ENCODE data around the gene ANKRD10.

ANKRD10 gene

GRCh38 chr13:110944121-110944967 lies 29.5 kb upstream of the ANKRD10 start:
- Histone ChIP-seq H3K27me3 (ENCODE audit: insufficient read depth, insufficient read length) (no peaks in the 10 kb centered on the region), H3K36me3 (ENCODE audit: insufficient read depth, insufficient read length, low read length) (no peaks in the 10 kb centered on the region), H3K9me3 (ENCODE audit: insufficient read depth, low read length) (no peaks in the 10 kb centered on the region), H3K9ac (ENCODE audit: insufficient read length, low read depth) (no peak overlapping the region), H3K4me3 (ENCODE audit: insufficient read length, low read depth) (no peak overlapping the region), H3K4me1 (ENCODE audit: insufficient read depth, insufficient read length) (no peaks in the 10 kb centered on the region)
- DNase-seq (ENCODE audit: low read depth, low spot score) = no peak
- TF ChIP-seq YY1 (IDR thresholded peaks at IDR 0.05; ENCODE audit: insufficient read depth, insufficient read length) (no peak), SUZ12 (IDR thresholded peaks at IDR 0.05; ENCODE audit: extremely low read depth, insufficient read depth, insufficient read length) (no peak), ZNF274 (IDR thresholded peaks at IDR 0.05; ENCODE audit: low read depth, low read length) (no peak)

- Histone ChIP-seq H3K4me1 (ENCODE audit: insufficient read depth, insufficient read length) (no peaks in the 10 kb centered on the region), H3K27me3 (ENCODE audit: insufficient read depth, insufficient read length) (no peaks in the 10 kb centered on the region), H3K4me3 (ENCODE audit: insufficient read length, low read depth) (no peak overlapping the region), H3K36me3 (ENCODE audit: insufficient read depth, insufficient read length, low read length) (no peaks in the 10 kb centered on the region), H3K9ac (ENCODE audit: insufficient read length, low read depth) (no peak overlapping the region), H3K9me3 (ENCODE audit: insufficient read depth, low read length) (no peaks in the 10 kb centered on the region)
- TF ChIP-seq YY1 (IDR thresholded peaks at IDR 0.05; ENCODE audit: insufficient read depth, insufficient read length) = no peak
- no peak for TF ChIP-seq SUZ12 (IDR thresholded peaks at IDR 0.05; ENCODE audit: extremely low read depth, insufficient read depth, insufficient read length)
- no peak for TF ChIP-seq ZNF274 (IDR thresholded peaks at IDR 0.05; ENCODE audit: low read depth, low read length)
- DNase-seq (ENCODE audit: low read depth, low spot score) = no peak
Measured at GRCh38 chr13:110942248-110942981, 27.5 kb upstream of the ANKRD10 start.

- no peaks in the 10 kb centered on the region for H3K27me3 ChIP-seq (ENCODE audit: insufficient read depth, insufficient read length)
- H3K36me3 ChIP-seq (ENCODE audit: insufficient read depth, insufficient read length, low read length) = no peaks in the 10 kb centered on the region
- no peaks in the 10 kb centered on the region for H3K4me1 ChIP-seq (ENCODE audit: insufficient read depth, insufficient read length)
- DNase-seq (ENCODE audit: low read depth, low spot score) = no peak
- H3K4me3 ChIP-seq (ENCODE audit: insufficient read length, low read depth) = no peak overlapping the region
- H3K9ac ChIP-seq (ENCODE audit: insufficient read length, low read depth) = no peak overlapping the region
- peaks cover 9% of the 10 kb centered on the region for H3K9me3 ChIP-seq (ENCODE audit: insufficient read depth, low read length)
- TF ChIP-seq YY1 (IDR thresholded peaks at IDR 0.05; ENCODE audit: insufficient read depth, insufficient read length) = no peak
- TF ChIP-seq SUZ12 (IDR thresholded peaks at IDR 0.05; ENCODE audit: extremely low read depth, insufficient read depth, insufficient read length) = no peak
- no peak for TF ChIP-seq ZNF274 (IDR thresholded peaks at IDR 0.05; ENCODE audit: low read depth, low read length)
Measured at GRCh38 chr13:110938662-110939421, 24.0 kb upstream of the ANKRD10 start.

- no peak overlapping the region for H3K9ac ChIP-seq (ENCODE audit: insufficient read length, low read depth)
- H3K9me3 ChIP-seq (ENCODE audit: insufficient read depth, low read length) = peaks cover 20% of the 10 kb centered on the region
- no peak overlapping the region for H3K4me3 ChIP-seq (ENCODE audit: insufficient read length, low read depth)
- H3K27me3 ChIP-seq (ENCODE audit: insufficient read depth, insufficient read length) = no peaks in the 10 kb centered on the region
- DNase-seq (ENCODE audit: low read depth, low spot score) = no peak
- H3K4me1 ChIP-seq (ENCODE audit: insufficient read depth, insufficient read length) = no peaks in the 10 kb centered on the region
- no peaks in the 10 kb centered on the region for H3K36me3 ChIP-seq (ENCODE audit: insufficient read depth, insufficient read length, low read length)
- no peak for TF ChIP-seq YY1 (IDR thresholded peaks at IDR 0.05; ENCODE audit: insufficient read depth, insufficient read length)
Measured at GRCh38 chr13:110937511-110938285, 22.8 kb upstream of the ANKRD10 start.

GRCh38 chr13:110936519-110936918 lies 21.6 kb upstream of the ANKRD10 start:
- Histone ChIP-seq H3K27me3 (ENCODE audit: insufficient read depth, insufficient read length) (no peaks in the 10 kb centered on the region), H3K4me3 (ENCODE audit: insufficient read length, low read depth) (no peak overlapping the region), H3K9me3 (ENCODE audit: insufficient read depth, low read length) (peaks cover 24% of the 10 kb centered on the region), H3K9ac (ENCODE audit: insufficient read length, low read depth) (no peak overlapping the region), H3K4me1 (ENCODE audit: insufficient read depth, insufficient read length) (no peaks in the 10 kb centered on the region), H3K36me3 (ENCODE audit: insufficient read depth, insufficient read length, low read length) (no peaks in the 10 kb centered on the region)
- TF ChIP-seq YY1 (IDR thresholded peaks at IDR 0.05; ENCODE audit: insufficient read depth, insufficient read length) (no peak), ZNF274 (IDR thresholded peaks at IDR 0.05; ENCODE audit: low read depth, low read length) (no peak), SUZ12 (IDR thresholded peaks at IDR 0.05; ENCODE audit: extremely low read depth, insufficient read depth, insufficient read length) (no peak)
- DNase-seq (ENCODE audit: low read depth, low spot score) = no peak

GRCh38 chr13:110932588-110932987 lies 17.7 kb upstream of the ANKRD10 start:
- TF ChIP-seq YY1 (IDR thresholded peaks at IDR 0.05; ENCODE audit: insufficient read depth, insufficient read length) (no peak), SUZ12 (IDR thresholded peaks at IDR 0.05; ENCODE audit: extremely low read depth, insufficient read depth, insufficient read length) (no peak), ZNF274 (IDR thresholded peaks at IDR 0.05; ENCODE audit: low read depth, low read length) (no peak)
- peaks cover 24% of the 10 kb centered on the region for H3K9me3 ChIP-seq (ENCODE audit: insufficient read depth, low read length)
- no peaks in the 10 kb centered on the region for H3K27me3 ChIP-seq (ENCODE audit: insufficient read depth, insufficient read length)

More at GRCh38 chr13:110932588-110932987, 17.7 kb upstream of the ANKRD10 start:
- no peaks in the 10 kb centered on the region for H3K4me1 ChIP-seq (ENCODE audit: insufficient read depth, insufficient read length)
- no peak overlapping the region for H3K9ac ChIP-seq (ENCODE audit: insufficient read length, low read depth)
- DNase-seq (ENCODE audit: low read depth, low spot score) = no peak
- no peak overlapping the region for H3K4me3 ChIP-seq (ENCODE audit: insufficient read length, low read depth)
- no peaks in the 10 kb centered on the region for H3K36me3 ChIP-seq (ENCODE audit: insufficient read depth, insufficient read length, low read length)

Measured in NT2/D1 (cell line).